ENCODE measurements around the gene MAPK8IP2. TPM values are rescaled to one million over a fixed set of nuclear protein-coding genes. Genes with fewer than 3 reads are reported as not detected.

The MAPK8IP2 gene
- total and polyA plus RNA-seq, 2 donors (not counting 1 experiment from before 2014, with no cell fraction given), result 0.10 to 0.17 TPM

GRCh38 chr22:50567721-50568252 is 32.8 kb upstream of the MAPK8IP2 start:
- H3K9me3 ChIP-seq (ENCODE audit: control insufficient read depth, insufficient read depth, low read depth, low read length), result no peaks in the 10 kb centered on the region
- H4K20me1 ChIP-seq (ENCODE audit: control insufficient read depth, extremely low read depth, insufficient read depth, low read length), result no peaks in the 10 kb centered on the region
- no peak overlapping the region for H2AFZ ChIP-seq (ENCODE audit: low read length)
- no peaks in the 10 kb centered on the region for H3K79me2 ChIP-seq (ENCODE audit: control insufficient read depth, insufficient read depth, low read length)
- no peak for DNase-seq (ENCODE audit: low read depth in 2 of 2)
- no peak overlapping the region for H3K4me3 ChIP-seq (replicated peaks in 1 of 4; ENCODE audit: control extremely low read depth in 1 of 4, insufficient read depth in 1 of 4, low read depth in 3 of 4, low read length in 4 of 4)
- no peaks in the 10 kb centered on the region for H3K36me3 ChIP-seq (ENCODE audit: control insufficient read depth, insufficient read depth, low read length)
- H3K4me1 ChIP-seq (ENCODE audit: control insufficient read depth, extremely low read depth, insufficient read depth, low read length), result peaks cover 3% of the 10 kb centered on the region
- TF ChIP-seq EZH2 (IDR thresholded peaks at IDR 0.05; ENCODE audit: low read length, missing control alignments) (no peak), CTCF (conservative IDR thresholded peaks at IDR 0.05 in 1 of 2, IDR thresholded peaks at IDR 0.05 in 1 of 2; ENCODE audit: low read depth in 1 of 2, low read length in 2 of 2) (no peak)
- H3K4me2 ChIP-seq (ENCODE audit: extremely low read depth, insufficient read depth, low read length), result no peak overlapping the region
- H3K27me3 ChIP-seq (ENCODE audit: control insufficient read depth, insufficient read depth, low read length), result no peaks in the 10 kb centered on the region
- no peak overlapping the region for H3K27ac ChIP-seq (ENCODE audit: insufficient read depth, low read length)
- no peak overlapping the region for H3K9ac ChIP-seq (ENCODE audit: insufficient read depth, low read length)

DNA sequence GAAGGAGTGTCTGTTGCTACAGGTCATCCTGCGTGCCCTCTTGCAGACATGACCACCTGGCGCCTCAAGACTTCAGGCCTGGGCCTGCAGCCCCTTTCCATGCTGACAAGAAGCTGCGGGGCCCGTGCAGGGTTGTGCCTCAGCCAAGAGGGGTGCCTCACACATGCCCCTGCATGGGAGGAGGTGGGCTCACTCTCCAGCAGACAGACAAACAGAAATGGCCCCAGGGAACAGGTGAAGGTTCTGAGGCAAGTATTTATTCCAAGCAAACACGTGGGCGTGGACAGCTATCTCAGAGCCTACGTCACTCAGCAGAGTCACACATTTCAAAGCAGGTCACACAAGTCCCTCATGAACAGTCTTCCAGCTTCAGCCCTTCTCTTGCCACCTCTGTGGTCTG is 32.0 kb upstream of the MAPK8IP2 start:
- no peak overlapping the region for H3K27ac ChIP-seq (ENCODE audit: insufficient read depth, low read length)
- no peak for TF ChIP-seq EZH2 (IDR thresholded peaks at IDR 0.05; ENCODE audit: low read length, missing control alignments)
- no peak for TF ChIP-seq CTCF (conservative IDR thresholded peaks at IDR 0.05 in 1 of 2, IDR thresholded peaks at IDR 0.05 in 1 of 2; ENCODE audit: low read depth in 1 of 2, low read length in 2 of 2)
- DNase-seq (ENCODE audit: low read depth in 2 of 2), result no peak
- no peaks in the 10 kb centered on the region for H4K20me1 ChIP-seq (ENCODE audit: control insufficient read depth, extremely low read depth, insufficient read depth, low read length)
- no peaks in the 10 kb centered on the region for H3K4me1 ChIP-seq (ENCODE audit: control insufficient read depth, extremely low read depth, insufficient read depth, low read length)
- H3K27me3 ChIP-seq (ENCODE audit: control insufficient read depth, insufficient read depth, low read length), result no peaks in the 10 kb centered on the region
- H2AFZ ChIP-seq (ENCODE audit: low read length), result no peak overlapping the region
- no peak overlapping the region for H3K4me2 ChIP-seq (ENCODE audit: extremely low read depth, insufficient read depth, low read length)
- no peak overlapping the region for H3K9ac ChIP-seq (ENCODE audit: insufficient read depth, low read length)
- no peaks in the 10 kb centered on the region for H3K9me3 ChIP-seq (ENCODE audit: control insufficient read depth, insufficient read depth, low read depth, low read length)
- no peaks in the 10 kb centered on the region for H3K79me2 ChIP-seq (ENCODE audit: control insufficient read depth, insufficient read depth, low read length)
- no peaks in the 10 kb centered on the region for H3K36me3 ChIP-seq (ENCODE audit: control insufficient read depth, insufficient read depth, low read length)
- no peak overlapping the region for H3K4me3 ChIP-seq (replicated peaks in 1 of 4; ENCODE audit: control extremely low read depth in 1 of 4, insufficient read depth in 1 of 4, low read depth in 3 of 4, low read length in 4 of 4)

- Histone ChIP-seq H2AFZ (ENCODE audit: low read length) (no peak overlapping the region), H3K79me2 (ENCODE audit: control insufficient read depth, insufficient read depth, low read length) (no peaks in the 10 kb centered on the region), H3K4me2 (ENCODE audit: extremely low read depth, insufficient read depth, low read length) (no peak overlapping the region), H3K4me1 (ENCODE audit: control insufficient read depth, extremely low read depth, insufficient read depth, low read length) (no peaks in the 10 kb centered on the region), H4K20me1 (ENCODE audit: control insufficient read depth, extremely low read depth, insufficient read depth, low read length) (no peaks in the 10 kb centered on the region), H3K4me3 (replicated peaks in 1 of 4; ENCODE audit: control extremely low read depth in 1 of 4, insufficient read depth in 1 of 4, low read depth in 3 of 4, low read length in 4 of 4) (no peak overlapping the region), H3K27me3 (ENCODE audit: control insufficient read depth, insufficient read depth, low read length) (no peaks in the 10 kb centered on the region), H3K36me3 (ENCODE audit: control insufficient read depth, insufficient read depth, low read length) (no peaks in the 10 kb centered on the region), H3K9me3 (ENCODE audit: control insufficient read depth, insufficient read depth, low read depth, low read length) (no peaks in the 10 kb centered on the region), H3K27ac (ENCODE audit: insufficient read depth, low read length) (no peak overlapping the region), H3K9ac (ENCODE audit: insufficient read depth, low read length) (no peak overlapping the region)
- no peak for TF ChIP-seq CTCF (conservative IDR thresholded peaks at IDR 0.05 in 1 of 2, IDR thresholded peaks at IDR 0.05 in 1 of 2; ENCODE audit: low read depth in 1 of 2, low read length in 2 of 2)
- TF ChIP-seq EZH2 (IDR thresholded peaks at IDR 0.05; ENCODE audit: low read length, missing control alignments), result no peak
- no peak for DNase-seq (ENCODE audit: low read depth in 2 of 2)
Observed at GRCh38 chr22:50569041-50569459, 31.5 kb upstream of the MAPK8IP2 start.
